Cortex of kidney (tissue), 1 donor: ENCODE results near the gene STEAP2.

Experiments
- DNase-seq: peaks from one replicate; lab custom pipeline; 2025; lab: John Stamatoyannopoulos, UW

Gene STEAP2

DNA sequence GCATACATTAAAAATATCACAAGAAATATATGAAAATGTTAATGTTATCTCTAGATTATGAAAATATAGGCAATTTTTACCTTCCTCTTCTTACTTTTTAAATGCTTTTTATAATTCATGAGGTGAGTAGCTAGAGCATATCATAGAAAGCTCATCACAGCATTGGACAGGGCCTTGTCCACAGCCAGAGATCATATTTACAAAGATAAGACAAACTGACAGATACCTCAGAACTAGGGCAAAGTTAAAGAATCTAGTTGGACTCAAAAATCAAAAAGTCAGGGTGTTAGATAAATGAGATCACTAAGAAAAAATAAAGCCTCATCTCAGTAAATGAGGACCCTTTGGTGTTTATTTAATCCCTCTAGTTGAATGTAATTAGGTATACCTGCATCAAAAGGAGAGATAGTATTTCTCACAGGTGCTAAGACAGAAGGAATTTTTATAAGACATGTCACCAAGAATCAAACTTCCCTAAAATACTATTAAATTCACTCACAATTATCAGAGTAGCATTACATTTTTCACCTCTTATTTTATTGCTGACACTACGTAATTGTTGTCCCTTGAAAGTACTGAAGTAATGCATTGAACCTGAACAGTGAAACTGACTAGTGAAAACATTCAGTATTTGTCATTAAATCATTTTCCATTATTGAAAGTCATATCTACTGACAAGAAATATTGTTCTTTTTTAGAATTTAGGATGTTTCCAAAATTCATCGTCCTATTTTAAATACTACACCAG lies 59.1 kb downstream of the STEAP2 start:
- no peak for DNase-seq

DNA sequence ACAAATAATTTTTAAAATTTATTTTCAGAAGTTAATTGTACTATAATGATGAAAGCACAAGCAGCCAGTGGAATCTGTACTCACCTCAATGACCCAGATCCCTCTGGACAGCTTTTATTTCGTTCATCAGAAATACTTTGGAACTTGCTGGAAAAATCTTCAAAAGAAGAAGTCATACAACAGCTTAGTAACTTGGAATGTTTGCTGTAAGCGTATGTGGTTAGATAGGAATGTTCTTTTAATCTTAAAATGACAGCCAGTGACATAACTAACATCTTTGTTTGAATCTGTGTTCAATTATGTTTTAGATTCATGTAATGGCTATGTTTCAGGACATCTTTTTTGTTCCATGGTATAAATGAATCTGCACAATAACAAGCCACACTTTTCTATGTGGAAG lies 60.2 kb downstream of the STEAP2 start:
- DNase-seq, result no peak

DNA sequence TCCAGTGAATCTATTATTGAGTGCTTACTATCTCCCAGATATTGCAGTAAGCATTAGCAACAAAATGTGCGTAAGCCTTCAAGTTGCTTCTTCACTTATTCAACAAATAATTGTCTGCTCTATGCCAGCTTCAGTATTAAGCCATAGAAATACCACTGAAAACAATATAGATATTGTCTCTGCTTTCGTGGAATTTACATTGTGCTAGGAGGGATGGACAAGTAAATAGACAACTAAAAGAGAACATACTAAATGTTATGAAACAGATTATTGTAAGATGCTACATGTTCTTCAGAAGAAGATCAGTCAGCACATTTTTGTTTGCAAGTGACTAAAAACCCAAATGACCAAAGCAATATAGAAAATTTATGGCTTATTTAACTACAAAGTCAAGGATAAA lies 60.7 kb downstream of the STEAP2 start:
- no peak for DNase-seq

DNA sequence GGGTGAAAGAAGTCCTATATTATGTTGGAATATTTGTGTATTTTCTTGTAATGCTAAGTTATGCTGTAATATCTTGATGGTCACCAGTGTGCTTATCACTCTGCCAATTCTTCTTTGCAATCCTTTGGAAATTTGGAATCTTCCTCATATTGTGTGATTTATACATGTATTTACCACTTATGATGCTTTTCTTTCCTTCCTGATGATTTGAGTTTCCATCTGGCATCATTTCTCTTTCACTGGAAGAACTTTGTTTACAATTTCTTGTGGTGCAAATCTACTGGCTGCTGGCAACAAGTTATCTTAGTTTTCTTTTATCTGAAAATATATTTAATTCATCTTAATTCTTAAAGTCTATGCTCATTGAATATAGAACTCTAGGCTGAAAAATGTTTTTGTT lies 62.6 kb downstream of the STEAP2 start:
- DNase-seq, result no peak

DNA sequence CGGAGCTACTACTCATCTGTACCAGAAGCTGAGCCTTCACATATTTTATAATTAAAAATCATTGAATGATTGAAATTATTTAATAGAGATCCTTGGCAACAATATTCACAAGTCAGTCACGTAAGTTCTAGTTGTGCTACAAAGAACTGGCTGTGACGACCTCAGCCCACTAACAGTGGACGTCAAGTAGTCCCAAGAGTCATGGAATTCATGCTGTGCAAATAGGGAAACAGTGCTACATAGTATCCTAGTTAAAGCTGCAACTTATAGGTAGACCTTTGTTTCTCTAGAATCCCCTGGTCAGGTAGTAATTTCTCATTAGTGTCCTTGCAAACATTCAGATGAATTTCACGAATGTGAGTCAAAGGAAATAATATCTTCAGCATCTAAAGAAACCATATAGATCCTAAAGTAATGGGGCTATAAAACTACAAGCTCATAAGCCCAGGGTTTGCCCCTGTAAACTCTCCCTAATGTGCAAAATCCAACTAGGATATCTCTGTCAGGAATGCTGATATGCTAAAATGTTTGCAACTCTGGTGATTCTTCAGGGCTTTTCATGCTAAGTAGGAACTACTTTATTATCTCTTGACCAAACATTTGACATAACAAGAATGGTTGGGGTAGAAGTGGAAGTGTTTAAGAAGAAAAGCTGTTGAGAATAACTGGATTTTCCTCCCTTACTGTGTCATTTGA lies 64.6 kb downstream of the STEAP2 start:
- DNase-seq, result no peak
